Suprapubic skin (tissue), 4 donors: Measurements from ENCODE around the gene RAB23. TPM values are rescaled to one million over a fixed set of nuclear protein-coding genes. Genes with fewer than 3 reads are reported as not detected.
"Not testable (repeated sequence)": the region's sequence is repeated elsewhere in the genome, so short reads cannot be mapped to it uniquely, and the experiment has no call there.

Experiments
- DNase-seq, 2 donors: peaks; one replicate each; pipeline ENCODE4 v3.0.0-alpha.2; 2019; ENCODE audit warnings: low spot score in 2 of 2
- H3K27ac ChIP-seq: fragments of 200-600 bp; sonication (generic); one replicate; pipeline ENCODE4 v1.5.1; 2019
- H3K27me3 ChIP-seq: fragments of 200-600 bp; sonication (generic); one replicate; pipeline ENCODE4 v1.5.1; 2019
- H3K36me3 ChIP-seq: fragments of 200-600 bp; sonication (generic); one replicate; pipeline ENCODE4 v1.5.1; 2019
- H3K4me1 ChIP-seq: fragments of 200-600 bp; sonication (generic); one replicate; pipeline ENCODE4 v1.5.1; 2019
- H3K4me3 ChIP-seq: fragments of 200-600 bp; sonication (generic); one replicate; pipeline ENCODE4 v1.5.1; 2019; ENCODE audit warnings: mild to moderate bottlenecking
- H3K9me3 ChIP-seq: fragments of 200-600 bp; sonication (generic); one replicate; pipeline ENCODE4 v1.5.1; 2019
- CTCF ChIP-seq, 2 donors: fragments of 200-600 bp in 1 of 2; fragments of 450-650 bp in 1 of 2; sonication (generic) in 1 of 2; IDR thresholded peaks; one replicate each; pipeline ENCODE4 v1.5.1; 2016 to 2019; ENCODE audit warnings: antibody characterized with exemption in 2 of 2, mild to moderate bottlenecking in 1 of 2, moderate library complexity in 1 of 2
- EP300 ChIP-seq: sonication (generic); formaldehyde crosslinking; IDR thresholded peaks from one replicate; pipeline ENCODE4 v1.6.1; 2017; ENCODE audit warnings: antibody characterized with exemption
- POLR2A ChIP-seq, 2 donors: fragments of 450-650 bp; IDR thresholded peaks; one replicate each; pipeline ENCODE4 v1.6.1; 2017; ENCODE audit warnings: antibody characterized with exemption in 2 of 2, mild to moderate bottlenecking in 2 of 2, moderate library complexity in 2 of 2
- POLR2AphosphoS5 ChIP-seq, 3 donors: sonication (generic); formaldehyde crosslinking; IDR thresholded peaks; one replicate each; pipeline ENCODE4 v1.6.1; 2017; ENCODE audit warnings: antibody characterized with exemption in 3 of 3
- WGBS: methylation state at CpG from one replicate; pipeline ENCODE4 v1.1.5; 2018; 5-methylcytosine and 5-hydroxymethylcytosine counted together
- total RNA-seq, 4 donors: library from RNA; depleted of rRNA; stranded (reverse); fragments of >200 nt; gene quantifications; one replicate each; pipeline ENCODE4 v1.1.0, GENCODE V29; 2016

The RAB23 gene
- total RNA-seq, 4 donors from 2014 or later, result 4.9 to 8.3 (median 5.9) TPM

GRCh38 chr6:57250348-57250747 is 28.2 kb upstream of the RAB23 start:
- DNase-seq, result no peak
- H3K9me3 ChIP-seq, result no peaks in the 10 kb centered on the region
- no peaks in the 10 kb centered on the region for H3K4me1 ChIP-seq
- H3K27me3 ChIP-seq, result no peaks in the 10 kb centered on the region
- no peak overlapping the region for H3K27ac ChIP-seq
- no peaks in the 10 kb centered on the region for H3K36me3 ChIP-seq
- H3K4me3 ChIP-seq, result no peak overlapping the region
- TF ChIP-seq CTCF (IDR thresholded peaks at IDR 0.05) (no peak), POLR2AphosphoS5 (IDR thresholded peaks at IDR 0.05) (no peak), EP300 (no peak), POLR2A (IDR thresholded peaks at IDR 0.05) (no peak)
- 90% methylated on average over 4 of the region's 4 CpGs for WGBS

GRCh38 chr6:57248311-57248895 is 26.3 kb upstream of the RAB23 start:
- TF ChIP-seq EP300 (no peak), POLR2AphosphoS5 (IDR thresholded peaks at IDR 0.05) (no peak), POLR2A (IDR thresholded peaks at IDR 0.05) (no peak), CTCF (IDR thresholded peaks at IDR 0.05) (no peak)
- Histone ChIP-seq H3K27ac (no peak overlapping the region), H3K4me3 (no peak overlapping the region), H3K36me3 (no peaks in the 10 kb centered on the region), H3K27me3 (no peaks in the 10 kb centered on the region), H3K4me1 (no peaks in the 10 kb centered on the region), H3K9me3 (no peaks in the 10 kb centered on the region)
- WGBS, result 90% methylated on average over 2 of the region's 2 CpGs
- no peak for DNase-seq

DNA sequence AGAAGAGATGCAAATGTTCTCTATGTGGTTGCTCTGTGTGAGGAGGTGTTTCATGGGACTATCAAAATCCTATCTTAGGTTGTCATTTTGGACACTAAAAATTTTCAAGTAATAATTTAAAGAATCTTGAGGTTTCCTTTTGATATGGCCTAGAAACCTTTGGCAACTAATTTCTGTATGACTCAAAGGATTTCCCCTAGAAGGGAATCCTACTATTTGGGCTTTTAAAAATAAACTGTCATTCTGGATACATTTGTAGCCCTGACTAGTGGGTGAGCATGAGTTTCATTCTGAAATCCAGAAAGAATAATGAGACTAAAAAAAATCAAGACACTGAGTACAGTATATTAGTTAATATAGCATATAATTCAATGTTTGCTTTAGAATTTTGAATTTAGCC is 25.5 kb upstream of the RAB23 start:
- no peaks in the 10 kb centered on the region for H3K4me1 ChIP-seq
- no peak overlapping the region for H3K27ac ChIP-seq
- no peaks in the 10 kb centered on the region for H3K27me3 ChIP-seq
- TF ChIP-seq EP300 (no peak), CTCF (IDR thresholded peaks at IDR 0.05) (no peak), POLR2AphosphoS5 (IDR thresholded peaks at IDR 0.05) (no peak), POLR2A (IDR thresholded peaks at IDR 0.05) (no peak)
- H3K4me3 ChIP-seq, result no peak overlapping the region
- DNase-seq, result no peak
- H3K9me3 ChIP-seq, result no peaks in the 10 kb centered on the region
- no peaks in the 10 kb centered on the region for H3K36me3 ChIP-seq

- H3K27ac ChIP-seq, result no peak overlapping the region
- H3K36me3 ChIP-seq, result no peaks in the 10 kb centered on the region
- DNase-seq, result no peak
- no peaks in the 10 kb centered on the region for H3K9me3 ChIP-seq
- no peaks in the 10 kb centered on the region for H3K27me3 ChIP-seq
- WGBS, result 84% methylated on average over 6 of the region's 6 CpGs
- TF ChIP-seq EP300 (no peak), POLR2A (IDR thresholded peaks at IDR 0.05) (no peak), POLR2AphosphoS5 (IDR thresholded peaks at IDR 0.05) (no peak), CTCF (IDR thresholded peaks at IDR 0.05) (no peak)
- H3K4me3 ChIP-seq, result no peak overlapping the region
- H3K4me1 ChIP-seq, result no peaks in the 10 kb centered on the region
Measured at GRCh38 chr6:57246307-57246706, 24.2 kb upstream of the RAB23 start.

GRCh38 chr6:57243954-57244353 is 21.8 kb upstream of the RAB23 start:
- H3K36me3 ChIP-seq, result no peaks in the 10 kb centered on the region
- TF ChIP-seq CTCF (IDR thresholded peaks at IDR 0.05) (no peak), POLR2AphosphoS5 (IDR thresholded peaks at IDR 0.05) (no peak), EP300 (no peak), POLR2A (IDR thresholded peaks at IDR 0.05) (no peak)
- H3K27me3 ChIP-seq, result no peaks in the 10 kb centered on the region
- H3K27ac ChIP-seq, result no peak overlapping the region
- no peak for DNase-seq
- WGBS, result 89% methylated on average over 7 of the region's 7 CpGs
- H3K4me1 ChIP-seq, result no peaks in the 10 kb centered on the region
- H3K9me3 ChIP-seq, result no peaks in the 10 kb centered on the region
- H3K4me3 ChIP-seq, result no peak overlapping the region

GRCh38 chr6:57243526-57243925 is 21.4 kb upstream of the RAB23 start:
- not testable (repeated sequence) for H3K4me3 ChIP-seq, H3K27me3 ChIP-seq, H3K36me3 ChIP-seq, H3K27ac ChIP-seq, H3K9me3 ChIP-seq, H3K4me1 ChIP-seq, DNase-seq
- WGBS, result 97% methylated on average over 13 of the region's 13 CpGs
